IPS-11a (cell line): ENCODE data around the gene TOX2.

ENCODE experiments used
- H3K4me3 ChIP-seq: one replicate; pipeline ENCODE4 v1.5.1; 2013; ENCODE audit warnings: low read depth, low read length, control low read depth

TOX2 gene

GRCh38 chr20:43938932-43939761, 24.5 kb downstream of the TOX2 start:
- H3K4me3 ChIP-seq: no peak overlapping the region

- no peak overlapping the region for H3K4me3 ChIP-seq
These were observed 25.1 kb downstream of the TOX2 start for GRCh38 chr20:43939762-43940121.

GRCh38 chr20:43940518-43941225, 26.0 kb downstream of the TOX2 start:
- H3K4me3 ChIP-seq: no peak overlapping the region

GRCh38 chr20:43941476-43942200, 27.0 kb downstream of the TOX2 start:
- no peak overlapping the region for H3K4me3 ChIP-seq

- no peak overlapping the region for H3K4me3 ChIP-seq
These were observed 27.5 kb downstream of the TOX2 start for GRCh38 chr20:43942201-43942590.

- no peak overlapping the region for H3K4me3 ChIP-seq
These were observed 28.1 kb downstream of the TOX2 start for GRCh38 chr20:43942667-43943285.

GRCh38 chr20:43943725-43944124, 29.1 kb downstream of the TOX2 start:
- H3K4me3 ChIP-seq: no peak overlapping the region

- no peak overlapping the region for H3K4me3 ChIP-seq
These were observed 30.1 kb downstream of the TOX2 start for GRCh38 chr20:43944653-43945235.

GRCh38 chr20:43945391-43946205, 30.9 kb downstream of the TOX2 start:
- no peak overlapping the region for H3K4me3 ChIP-seq

- H3K4me3 ChIP-seq: no peak overlapping the region
These were observed 31.5 kb downstream of the TOX2 start for GRCh38 chr20:43946206-43946491.

GRCh38 chr20:43946659-43947315, 32.1 kb downstream of the TOX2 start:
- H3K4me3 ChIP-seq: no peak overlapping the region

- no peak overlapping the region for H3K4me3 ChIP-seq
These were observed 32.7 kb downstream of the TOX2 start for GRCh38 chr20:43947316-43947710.

GRCh38 chr20:43948455-43948854, 33.8 kb downstream of the TOX2 start:
- H3K4me3 ChIP-seq: no peak overlapping the region

GRCh38 chr20:43949248-43949647, 34.6 kb downstream of the TOX2 start:
- no peak overlapping the region for H3K4me3 ChIP-seq

- H3K4me3 ChIP-seq: no peak overlapping the region
These were observed 35.3 kb downstream of the TOX2 start for GRCh38 chr20:43949741-43950618.

GRCh38 chr20:43953919-43954592, 39.4 kb downstream of the TOX2 start:
- H3K4me3 ChIP-seq: no peak overlapping the region

- no peak overlapping the region for H3K4me3 ChIP-seq
These were observed 40.0 kb downstream of the TOX2 start for GRCh38 chr20:43954704-43955061.

GRCh38 chr20:43955062-43955749, 40.6 kb downstream of the TOX2 start:
- no peak overlapping the region for H3K4me3 ChIP-seq
